DND-41 (cell line): ENCODE results near the gene SH2D7.

Source experiments
- ATAC-seq: fragments of 200-7000 bp; cut with Tn5 transposase; 3 replicates; pipeline ENCODE4 v1.9.1; 2021; ENCODE audit warnings: low read depth; ENCODE audit not compliant: insufficient read depth
- DNase-seq: peaks from one replicate; pipeline ENCODE4 v3.0.0-alpha.2; 2020
- H2AFZ ChIP-seq: 2 replicates; pipeline ENCODE4 v1.6.0; 2012; ENCODE audit warnings: low read depth, low read length
- H3K27ac ChIP-seq: 2 replicates; pipeline ENCODE4 v1.5.1; 2012; ENCODE audit warnings: low read length, inconsistent platforms
- H3K27me3 ChIP-seq: fragments of 200-600 bp; sonication (generic); 2 replicates; pipeline ENCODE4 v1.6.0; 2012; ENCODE audit warnings: low read length, mild to moderate bottlenecking, inconsistent platforms; ENCODE audit not compliant: insufficient read depth, poor library complexity
- H3K36me3 ChIP-seq: 2 replicates; pipeline ENCODE4 v1.5.1; 2012; ENCODE audit warnings: low read length, inconsistent platforms; ENCODE audit not compliant: insufficient read depth
- H3K4me1 ChIP-seq: 2 replicates; pipeline ENCODE4 v1.5.1; 2012; ENCODE audit warnings: mild to moderate bottlenecking, low read length; ENCODE audit not compliant: insufficient read depth
- H3K4me2 ChIP-seq: 2 replicates; pipeline ENCODE4 v1.6.0; 2012; ENCODE audit warnings: mild to moderate bottlenecking, moderate library complexity, low read length, inconsistent platforms; ENCODE audit not compliant: insufficient read depth
- H3K4me3 ChIP-seq, 2 experiments: fragments of 200-600 bp in 1 of 2; shearing (Covaris generic) in 1 of 2; 2 replicates each; pipeline ENCODE4 v1.5.1; 2012 to 2016; ENCODE audit warnings: inconsistent platforms in 2 of 2, low read length in 2 of 2, mild to moderate bottlenecking in 2 of 2, low read depth in 1 of 2, moderate library complexity in 1 of 2
- H3K79me2 ChIP-seq: 2 replicates; pipeline ENCODE4 v1.6.0; 2012; ENCODE audit warnings: low read length, inconsistent platforms; ENCODE audit not compliant: insufficient read depth
- H3K9ac ChIP-seq: 2 replicates; pipeline ENCODE4 v1.6.0; 2012; ENCODE audit warnings: low read depth, mild to moderate bottlenecking, inconsistent platforms, low read length, moderate library complexity
- H3K9me3 ChIP-seq: 2 replicates; pipeline ENCODE4 v1.5.1; 2012; ENCODE audit warnings: low read length, moderate library complexity, mild to moderate bottlenecking, inconsistent platforms; ENCODE audit not compliant: insufficient read depth, severe bottlenecking
- H4K20me1 ChIP-seq: 2 replicates; pipeline ENCODE4 v1.6.0; 2012; ENCODE audit warnings: low read length; ENCODE audit not compliant: insufficient read depth
- CTCF ChIP-seq: IDR thresholded peaks from 2 replicates; pipeline ENCODE4 v1.5.1; 2012; ENCODE audit warnings: borderline replicate concordance, low read length, moderate library complexity, mild to moderate bottlenecking; ENCODE audit not compliant: poor library complexity, severe bottlenecking; ENCODE audit errors: extremely low read depth
- EZH2 ChIP-seq: IDR thresholded peaks from 3 replicates; pipeline ENCODE4 v1.6.1; 2012; ENCODE audit warnings: borderline replicate concordance, low read depth, mild to moderate bottlenecking, moderate library complexity, low read length, inconsistent platforms; ENCODE audit not compliant: severe bottlenecking

The SH2D7 gene

GRCh38 chr15:78046796-78047341, 45.5 kb upstream of the SH2D7 start:
- peak overlapping the region; percentile 37; the same call in 1 of the 2 replicates for H3K4me2 ChIP-seq
- DNase-seq, result no peak
- no peak for TF ChIP-seq CTCF
- TF ChIP-seq EZH2, result no peak
- no peaks in the 10 kb centered on the region for H3K27me3 ChIP-seq
- peaks cover 36% of the 10 kb centered on the region for H3K36me3 ChIP-seq
- H3K4me1 ChIP-seq, result peaks cover 55% of the 10 kb centered on the region
- ATAC-seq, result no peak
- no peaks in the 10 kb centered on the region for H3K9me3 ChIP-seq
- peaks cover 24% of the 10 kb centered on the region for H3K79me2 ChIP-seq
- no peaks in the 10 kb centered on the region for H4K20me1 ChIP-seq
- no peak overlapping the region for H2AFZ ChIP-seq
- peak overlapping the region; percentile 35; the same call in 1 of the 2 replicates for H3K9ac ChIP-seq
- H3K27ac ChIP-seq, result peak overlapping the region; percentile 86
- no peak overlapping the region; a peak in 1 of 4 replicates for H3K4me3 ChIP-seq

- Histone ChIP-seq H2AFZ (no peak overlapping the region), H3K4me3 (no peak overlapping the region; a peak in 1 of 4 replicates), H3K4me1 (peaks cover 67% of the 10 kb centered on the region), H3K4me2 (peak overlapping the region; percentile 37), H4K20me1 (no peaks in the 10 kb centered on the region), H3K9ac (peak overlapping the region; percentile 54; the same call in 1 of the 2 replicates), H3K79me2 (peaks cover 28% of the 10 kb centered on the region), H3K36me3 (peaks cover 34% of the 10 kb centered on the region), H3K27me3 (no peaks in the 10 kb centered on the region), H3K27ac (peak overlapping the region; percentile 86), H3K9me3 (no peaks in the 10 kb centered on the region)
- no peak for TF ChIP-seq EZH2
- no peak for TF ChIP-seq CTCF
- peak; percentile 66 for DNase-seq
- ATAC-seq, result peak; percentile 33
Measured at GRCh38 chr15:78047761-78048627, 44.4 kb upstream of the SH2D7 start.

GRCh38 chr15:78048628-78048920, 43.8 kb upstream of the SH2D7 start:
- Histone ChIP-seq H4K20me1 (no peaks in the 10 kb centered on the region), H2AFZ (no peak overlapping the region), H3K79me2 (peaks cover 33% of the 10 kb centered on the region), H3K9me3 (no peaks in the 10 kb centered on the region), H3K4me2 (no peak overlapping the region), H3K27ac (peak overlapping the region; percentile 86), H3K4me3 (no peak overlapping the region), H3K36me3 (peaks cover 34% of the 10 kb centered on the region), H3K27me3 (no peaks in the 10 kb centered on the region), H3K9ac (peak overlapping the region; percentile 54; the same call in 1 of the 2 replicates), H3K4me1 (peaks cover 72% of the 10 kb centered on the region)
- DNase-seq (no peak), ATAC-seq (no peak)
- TF ChIP-seq EZH2, result no peak
- TF ChIP-seq CTCF, result no peak
